ENCODE results near the gene RNASEH1.
"Not testable (repeated sequence)": the region's sequence is repeated elsewhere in the genome, so short reads cannot be mapped to it uniquely, and the experiment has no call there.

Gene RNASEH1

DNA sequence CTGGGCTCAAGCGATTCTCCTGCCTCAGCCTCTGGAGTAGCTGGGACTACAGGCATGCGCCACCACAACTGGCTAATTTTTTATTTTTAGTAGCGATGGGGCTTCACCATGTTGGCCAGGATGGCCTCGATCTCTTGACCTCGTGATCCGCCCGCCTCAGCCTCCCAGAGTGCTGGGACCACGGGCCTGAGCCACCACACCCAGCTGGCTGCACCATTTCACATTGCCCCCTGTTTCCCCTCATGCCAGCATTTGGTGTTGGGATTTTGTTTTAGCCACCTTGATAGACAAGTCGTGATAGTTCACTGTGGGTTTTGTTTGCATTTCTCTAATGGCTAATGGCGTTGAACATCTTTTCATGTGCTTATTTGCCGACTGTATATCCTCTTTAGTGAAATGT, 31.0 kb upstream of the RNASEH1 start:
- no peak for DNase-seq (ENCODE audit: low spot score)

DNA sequence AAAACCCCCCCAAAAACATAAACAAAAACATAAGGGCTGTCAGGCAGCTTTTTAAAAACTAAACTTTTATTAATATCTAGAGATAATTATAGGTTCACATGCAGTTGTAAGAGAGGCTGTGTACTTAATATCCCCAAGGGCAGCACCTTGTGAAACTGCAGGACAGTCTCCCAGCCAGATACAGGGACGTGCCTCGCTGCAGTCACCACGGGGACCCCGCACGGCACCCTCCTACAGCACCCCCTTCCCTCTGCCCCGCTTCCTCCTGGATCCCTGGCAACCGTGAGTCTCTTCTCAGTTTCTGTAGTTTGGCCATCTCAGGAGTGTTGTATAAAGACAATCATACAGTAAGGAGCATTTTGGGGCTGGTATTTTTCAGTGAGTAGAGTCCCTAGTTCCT, 30.0 kb upstream of the RNASEH1 start:
- DNase-seq (ENCODE audit: low spot score), result no peak

DNA sequence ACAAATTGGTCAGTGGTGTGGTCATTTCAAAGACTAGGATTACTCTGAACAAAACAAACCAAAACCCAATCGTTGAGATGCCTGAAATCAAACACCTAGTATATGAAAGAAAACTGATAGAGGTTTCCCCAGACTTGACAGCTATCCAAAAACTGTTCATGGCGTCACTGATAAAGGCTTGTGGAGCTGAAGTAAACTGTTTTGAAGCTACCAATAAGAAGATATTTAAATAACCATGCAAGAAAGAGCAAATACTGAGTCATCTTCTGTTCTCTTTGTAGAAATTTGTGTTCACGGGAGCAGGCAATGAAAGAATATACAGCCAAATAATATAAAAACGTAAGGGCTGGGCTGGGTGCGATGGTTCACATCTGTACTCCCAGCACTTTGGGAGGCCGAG, 29.3 kb upstream of the RNASEH1 start:
- no peak for DNase-seq (ENCODE audit: low spot score)

DNA sequence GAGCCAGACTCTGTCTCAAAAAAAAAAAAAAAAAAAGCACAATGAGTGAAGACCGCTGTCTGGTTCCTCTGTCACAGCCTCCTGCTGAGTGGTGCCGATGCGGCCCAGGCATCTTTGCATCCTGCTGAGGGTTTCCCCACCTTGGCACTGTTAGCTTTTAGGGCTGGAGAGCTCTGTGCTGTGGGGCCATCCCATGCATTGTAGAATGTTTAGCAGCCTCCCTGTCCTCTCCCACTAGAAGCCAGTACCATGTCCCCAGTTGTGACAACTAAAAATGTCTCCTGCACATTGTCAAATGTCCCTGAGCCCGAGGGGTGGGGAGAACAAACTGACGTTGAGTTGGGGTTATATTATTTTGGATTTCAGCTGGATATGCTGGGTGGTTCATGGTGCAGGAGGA, 28.9 kb upstream of the RNASEH1 start:
- DNase-seq (ENCODE audit: low spot score), result no peak

DNA sequence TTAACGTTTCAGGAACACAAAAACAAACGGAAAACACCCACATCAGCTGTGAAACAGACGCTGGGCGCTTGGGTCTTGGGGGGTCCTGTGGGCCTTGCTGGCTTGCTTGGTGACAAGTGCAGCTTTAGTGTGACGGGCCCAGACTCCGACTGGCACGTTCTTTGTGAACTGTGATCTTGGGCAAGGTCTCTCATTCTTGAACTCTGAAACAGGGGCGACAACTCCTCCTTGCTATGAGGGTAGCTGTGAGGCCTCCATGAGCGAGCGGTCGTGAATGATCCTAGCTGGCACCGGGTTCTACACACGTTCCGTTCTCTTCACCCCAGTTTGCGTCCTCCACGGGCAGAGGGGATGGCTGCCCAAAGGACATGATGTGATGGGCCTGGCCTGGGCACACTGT, 28.1 kb upstream of the RNASEH1 start:
- no peak for DNase-seq (ENCODE audit: low spot score)

DNA sequence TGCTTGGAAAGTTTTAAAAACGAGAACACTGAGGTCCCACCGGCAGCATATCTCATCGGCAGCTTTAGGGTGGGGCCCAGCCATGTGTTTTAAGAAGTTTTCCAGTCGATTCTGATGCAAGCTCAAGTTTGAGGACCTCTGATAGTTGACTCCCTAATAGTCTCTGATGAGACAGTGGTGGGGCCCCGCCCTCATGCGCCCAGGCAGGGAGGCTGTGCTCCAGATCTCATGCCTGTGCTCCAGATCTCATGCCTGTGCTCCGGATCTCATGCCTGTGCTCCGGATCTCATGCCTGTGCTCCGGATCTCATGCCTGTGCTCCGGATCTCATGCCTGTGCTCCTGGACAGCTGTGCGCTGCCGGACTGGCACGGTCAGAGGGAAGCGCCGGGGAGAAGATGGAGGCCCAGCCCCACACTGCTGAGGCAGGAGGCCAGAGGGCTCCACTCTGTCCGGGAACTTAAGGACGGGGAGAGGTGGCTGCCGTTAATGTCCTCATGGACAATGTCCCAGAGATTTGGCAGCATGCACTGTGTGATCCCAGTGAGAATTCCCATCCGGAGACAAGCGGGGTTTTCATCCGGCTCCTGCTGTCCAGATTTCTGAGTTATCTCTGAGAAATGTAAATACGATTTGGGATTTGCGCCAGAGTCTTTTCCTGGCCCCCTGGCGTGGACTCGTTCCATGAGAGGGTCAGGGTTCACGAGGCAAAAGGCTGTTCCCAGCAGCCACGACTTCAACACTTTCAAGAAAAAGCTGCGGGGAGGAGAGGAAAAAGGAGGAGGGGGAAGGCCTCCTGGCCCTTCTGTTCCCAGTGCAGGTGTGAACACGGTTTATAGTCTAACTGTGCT, 27.4 kb upstream of the RNASEH1 start:
- no peak for DNase-seq (ENCODE audit: low spot score)

DNA sequence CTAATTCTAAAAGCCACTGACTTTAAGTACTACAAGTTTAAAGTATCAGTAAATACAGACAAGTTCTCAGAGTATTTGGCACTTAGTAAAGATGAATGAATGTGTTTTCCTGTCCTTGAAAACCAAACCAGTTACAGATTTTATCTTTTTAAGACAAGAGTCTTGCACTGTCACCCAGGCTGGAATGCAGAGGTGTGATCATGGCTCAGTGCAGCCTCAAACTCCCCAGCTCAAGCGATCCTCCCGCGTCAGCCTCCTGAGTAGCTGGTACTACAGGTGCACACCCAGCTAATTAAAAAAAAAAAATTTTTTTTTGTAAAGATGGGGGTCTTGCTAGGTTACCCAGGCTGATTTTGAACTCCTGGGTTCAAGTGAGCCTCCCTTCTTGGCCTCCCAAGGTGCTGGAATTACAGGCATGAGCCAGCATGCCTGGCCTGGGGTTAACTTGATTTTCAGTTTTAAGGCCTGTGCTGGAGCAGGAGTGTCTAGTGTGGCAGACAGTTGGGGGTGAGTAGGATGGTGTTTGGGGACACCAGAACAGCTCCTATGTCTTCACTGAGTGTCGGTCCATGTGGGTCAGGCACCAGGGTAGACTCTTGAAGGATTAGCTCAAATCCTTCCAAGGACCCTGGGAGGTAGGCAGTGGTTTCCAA, 26.6 kb upstream of the RNASEH1 start:
- no peak for DNase-seq (ENCODE audit: low spot score)

DNA sequence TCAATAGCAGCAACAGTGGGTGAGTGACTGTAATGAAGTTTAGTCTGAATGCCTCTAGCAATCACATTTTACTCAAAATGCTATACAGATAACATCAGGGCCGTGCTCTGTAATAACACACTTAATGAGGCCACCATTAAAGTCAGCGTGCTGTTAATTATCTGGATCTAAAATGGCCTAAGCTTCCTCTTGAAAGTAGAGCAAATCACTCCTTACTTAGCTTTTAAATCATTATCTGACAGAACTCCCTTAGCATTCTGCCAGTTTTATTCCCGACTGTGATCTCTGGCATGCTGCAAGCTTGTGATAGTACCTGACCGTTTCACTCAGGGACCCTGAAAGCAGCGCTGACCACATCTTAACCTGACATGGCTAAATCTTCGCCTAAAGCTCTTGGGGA, 25.9 kb upstream of the RNASEH1 start:
- DNase-seq (ENCODE audit: low spot score), result no peak

DNA sequence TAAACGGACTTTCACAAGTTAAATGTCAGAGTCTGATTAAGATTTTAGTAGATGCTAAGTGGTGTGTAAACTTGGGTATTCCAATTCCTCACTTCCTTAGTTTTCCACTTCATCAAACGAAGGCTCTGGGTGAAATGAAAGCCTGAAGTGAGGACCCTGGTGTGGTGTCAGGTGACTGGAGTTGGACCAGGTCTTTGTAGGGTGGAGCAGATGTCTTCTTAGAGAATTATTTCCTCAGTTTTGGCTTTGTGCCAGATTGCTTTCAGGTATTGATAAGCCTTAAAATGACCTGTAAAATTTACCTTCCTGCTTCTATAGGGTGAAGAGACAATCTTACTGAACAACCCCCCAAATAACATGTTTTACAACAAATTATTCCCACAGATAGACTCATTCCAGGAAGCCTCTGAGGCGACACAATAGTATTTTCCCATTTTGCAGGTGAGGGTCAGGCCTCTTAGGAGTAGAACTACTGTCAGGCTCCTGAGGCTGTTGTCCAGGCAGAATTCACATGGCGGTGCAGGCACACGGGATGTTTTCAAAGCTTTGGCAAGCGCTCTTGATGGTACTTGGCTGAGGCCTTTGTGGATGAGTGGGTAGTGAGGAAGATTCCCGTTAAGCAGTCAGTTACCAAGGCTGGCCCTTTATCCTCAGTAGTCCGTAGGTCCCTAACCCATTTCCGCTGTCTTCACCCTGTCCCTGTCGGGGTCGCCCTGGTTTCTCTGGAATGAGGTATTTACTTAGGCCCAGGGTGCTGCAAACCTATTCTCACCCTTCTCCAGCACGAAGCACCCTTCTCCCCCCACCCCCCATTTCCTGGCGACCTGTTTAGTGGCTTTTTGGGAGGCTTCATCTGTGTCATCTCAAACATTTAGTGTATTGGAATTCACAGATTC, 23.5 kb upstream of the RNASEH1 start:
- DNase-seq (ENCODE audit: low spot score), result peak; percentile 32

DNA sequence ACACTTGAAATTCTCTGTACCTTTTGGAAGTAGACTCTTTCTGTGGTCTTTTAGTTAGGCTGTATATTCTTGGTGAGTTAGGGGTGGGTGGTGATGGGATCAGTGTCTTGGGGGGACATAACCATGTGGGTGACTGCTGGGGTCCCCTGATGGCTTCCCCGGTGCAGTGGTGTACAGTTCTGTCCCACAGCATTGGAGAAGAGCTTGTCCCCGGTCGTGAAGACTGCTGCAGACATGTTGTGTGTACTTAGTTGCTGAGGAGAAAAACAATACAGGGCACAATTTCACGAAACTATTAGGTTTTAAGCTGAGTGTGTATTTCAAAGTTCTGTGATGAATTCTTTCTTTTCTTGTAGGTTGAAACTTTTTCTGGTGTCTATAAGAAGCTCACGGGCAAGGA, 22.3 kb upstream of the RNASEH1 start:
- no peak for DNase-seq (ENCODE audit: low spot score)

DNA sequence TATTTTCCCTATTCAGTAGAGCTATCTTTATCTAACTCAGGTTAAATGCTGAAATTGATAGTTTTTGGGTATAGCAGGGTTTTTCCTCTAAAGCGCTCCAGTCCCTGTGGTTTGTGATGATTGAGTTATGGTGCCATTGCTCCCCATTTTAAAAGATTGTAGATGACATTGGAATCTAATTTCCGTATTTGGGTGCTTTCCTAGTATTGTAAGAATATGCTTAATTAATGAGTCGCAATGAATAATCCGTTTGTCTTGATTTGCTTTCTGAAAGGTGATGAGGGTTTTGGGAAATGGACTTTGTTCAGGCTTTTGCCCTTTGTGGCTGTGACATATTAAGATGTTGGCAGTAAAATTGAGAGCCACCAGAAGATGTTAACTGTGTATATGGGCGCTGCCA, 20.9 kb upstream of the RNASEH1 start:
- no peak for DNase-seq (ENCODE audit: low spot score)

DNA sequence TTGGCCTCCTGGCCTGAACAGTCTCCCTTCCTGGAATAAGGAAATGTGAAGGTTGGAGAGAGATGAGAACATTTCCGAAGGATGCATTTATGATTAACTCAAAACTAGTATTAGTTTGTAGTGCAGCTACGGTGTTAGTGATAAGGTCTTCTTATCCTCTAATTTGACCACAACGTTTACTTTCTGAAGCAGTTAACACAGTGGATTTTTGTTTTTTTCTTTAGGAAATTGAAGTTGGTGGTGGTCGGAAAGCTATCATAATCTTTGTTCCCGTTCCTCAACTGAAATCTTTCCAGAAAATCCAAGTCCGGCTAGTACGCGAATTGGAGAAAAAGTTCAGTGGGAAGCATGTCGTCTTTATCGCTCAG, 18.1 kb upstream of the RNASEH1 start:
- DNase-seq (ENCODE audit: low spot score), result not testable (repeated sequence)

DNA sequence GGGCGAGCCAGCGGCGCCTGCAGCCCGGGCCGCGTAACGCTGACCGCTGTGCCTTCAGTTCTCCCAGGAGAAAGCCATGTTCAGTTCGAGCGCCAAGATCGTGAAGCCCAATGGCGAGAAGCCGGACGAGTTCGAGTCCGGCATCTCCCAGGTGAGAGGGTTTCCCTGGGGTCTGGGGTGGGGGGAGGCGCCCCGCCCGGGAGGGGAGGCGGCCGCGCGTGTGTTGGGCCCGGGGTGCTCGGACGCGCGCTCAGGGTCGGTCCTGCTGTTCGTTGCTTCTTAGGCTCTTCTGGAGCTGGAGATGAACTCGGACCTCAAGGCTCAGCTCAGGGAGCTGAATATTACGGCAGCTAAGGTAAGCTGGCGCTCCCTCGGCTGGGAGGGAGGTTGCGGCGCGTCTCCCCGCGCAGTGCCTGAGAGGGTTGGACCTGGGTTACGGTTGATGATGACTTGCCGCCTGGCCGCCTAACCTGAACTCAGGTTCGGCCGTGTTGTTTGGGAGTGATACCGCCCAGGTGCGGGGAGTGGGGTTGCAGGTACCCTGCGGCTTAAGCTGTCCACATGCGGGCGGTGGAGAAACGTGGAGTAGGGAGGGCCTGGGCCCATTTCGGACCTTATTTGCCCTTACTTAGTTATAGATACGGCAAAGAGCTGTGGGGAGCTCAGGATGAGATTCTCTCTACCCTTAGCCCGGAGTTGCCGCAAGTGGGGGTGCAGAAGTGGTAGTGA, 17.6 kb upstream of the RNASEH1 start:
- peak; percentile 32 for DNase-seq (ENCODE audit: low spot score)

DNA sequence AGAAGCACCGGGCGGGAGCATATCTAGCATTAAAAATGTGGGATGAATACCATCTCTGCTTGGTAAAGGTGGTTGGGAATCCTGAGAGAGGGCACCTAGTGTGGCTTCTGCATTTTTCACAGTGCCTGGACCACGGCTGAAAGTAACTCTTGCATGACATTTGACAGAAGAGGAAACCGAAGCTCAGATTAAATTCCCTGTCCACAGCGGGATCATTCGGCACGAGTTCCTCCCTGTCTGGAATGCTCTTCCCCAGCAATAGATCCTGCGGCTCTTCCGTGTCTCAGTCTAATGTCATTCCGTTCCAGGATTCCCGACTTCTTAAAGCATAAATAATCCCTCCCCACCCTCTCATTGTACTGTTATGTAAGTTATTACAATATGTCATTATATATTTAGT, 16.0 kb upstream of the RNASEH1 start:
- no peak for DNase-seq (ENCODE audit: low spot score)

DNA sequence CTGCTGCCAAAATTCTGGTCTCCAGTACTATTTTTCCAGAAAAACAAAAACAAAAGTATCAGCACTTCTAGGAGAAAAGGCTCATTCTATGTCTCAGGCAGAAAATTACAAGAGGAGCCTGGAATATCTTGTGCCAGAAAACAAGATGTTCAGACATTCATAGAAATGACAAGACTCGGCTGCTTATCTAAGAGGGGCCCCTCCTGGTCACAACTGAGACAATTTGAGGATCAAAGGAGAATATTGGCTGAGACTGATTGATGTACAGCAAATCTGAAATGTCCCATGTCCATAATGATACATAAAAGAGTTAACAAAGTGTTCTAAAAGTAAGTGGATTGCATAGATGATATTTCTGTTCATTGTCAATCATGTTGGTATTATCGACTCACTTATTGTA, 14.5 kb upstream of the RNASEH1 start:
- DNase-seq (ENCODE audit: low spot score), result no peak

DNA sequence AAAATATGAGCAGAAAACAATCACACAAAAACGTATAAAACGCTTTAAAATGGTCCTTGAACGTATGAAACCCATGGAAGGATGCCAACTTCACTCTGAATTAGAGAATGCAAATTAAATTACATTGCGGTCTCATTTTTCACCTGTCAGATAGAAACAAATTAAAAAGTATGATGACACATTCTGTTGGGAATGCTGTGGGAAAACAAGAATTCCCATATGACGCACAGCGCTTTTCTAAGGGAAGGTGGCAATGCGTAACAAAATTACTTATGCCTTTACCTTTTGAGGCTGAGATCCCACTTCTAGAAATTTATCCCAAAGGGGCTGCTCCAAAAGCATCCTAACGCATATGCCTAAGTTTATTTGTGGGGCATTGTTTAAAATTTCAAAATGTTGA, 13.2 kb upstream of the RNASEH1 start:
- no peak for DNase-seq (ENCODE audit: low spot score)

DNA sequence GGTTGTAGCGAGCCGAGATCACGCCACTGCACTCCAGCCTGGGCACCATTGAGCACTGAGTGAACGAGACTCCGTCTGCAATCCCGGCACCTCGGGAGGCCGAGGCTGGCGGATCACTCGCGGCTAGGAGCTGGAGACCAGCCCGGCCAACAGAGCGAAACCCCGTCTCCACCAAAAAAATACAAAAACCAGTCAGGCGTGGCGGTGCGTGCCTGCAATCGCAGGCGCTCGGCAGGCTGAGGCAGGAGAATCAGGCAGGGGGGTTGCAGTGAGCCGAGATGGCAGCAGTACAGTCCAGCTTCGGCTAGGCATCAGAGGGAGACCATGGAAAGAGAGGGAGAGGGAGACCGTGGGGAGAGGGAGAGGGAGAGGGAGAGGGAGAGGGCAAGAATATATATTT, 11.5 kb upstream of the RNASEH1 start:
- DNase-seq (ENCODE audit: low spot score), result not testable (repeated sequence)

DNA sequence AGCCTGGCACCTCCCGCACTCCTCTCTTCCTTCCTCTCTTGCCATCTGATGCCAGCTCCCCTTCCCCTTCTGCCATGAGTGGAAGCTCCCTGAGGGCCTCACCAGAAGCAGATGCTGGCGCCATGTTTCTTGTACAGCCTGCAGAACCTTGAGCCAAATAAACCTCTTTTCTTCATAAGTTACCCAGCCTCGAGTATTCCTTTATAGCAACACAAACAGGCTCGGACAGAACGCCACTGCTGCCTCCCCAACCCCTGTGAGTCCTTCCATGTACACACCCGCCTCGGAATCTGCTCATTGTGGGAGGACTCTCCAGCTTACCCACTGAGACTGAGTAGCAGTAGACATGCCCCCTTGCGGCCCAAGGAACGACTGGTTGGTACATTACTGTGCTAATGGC, 8.7 kb upstream of the RNASEH1 start:
- DNase-seq (ENCODE audit: low spot score), result no peak

DNA sequence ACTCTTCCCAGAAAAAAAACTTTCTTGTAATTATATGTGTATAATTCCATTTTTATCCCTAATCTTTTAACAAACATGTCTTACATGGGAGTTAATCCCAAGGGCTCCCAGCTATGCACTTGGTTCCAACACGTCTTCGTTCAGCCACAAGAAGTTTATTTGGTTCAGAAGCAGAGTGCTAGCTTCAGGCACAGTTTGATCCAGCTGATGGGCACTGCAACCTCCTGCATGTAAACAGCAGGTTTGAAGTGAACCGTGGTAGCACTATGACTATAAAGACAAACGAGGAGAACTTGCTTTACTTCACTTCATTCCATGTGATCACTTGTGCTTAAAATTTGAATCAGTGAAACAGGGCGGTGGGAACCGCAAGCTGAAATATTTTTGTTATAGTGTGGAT, 7.0 kb upstream of the RNASEH1 start:
- DNase-seq (ENCODE audit: low spot score), result no peak

DNA sequence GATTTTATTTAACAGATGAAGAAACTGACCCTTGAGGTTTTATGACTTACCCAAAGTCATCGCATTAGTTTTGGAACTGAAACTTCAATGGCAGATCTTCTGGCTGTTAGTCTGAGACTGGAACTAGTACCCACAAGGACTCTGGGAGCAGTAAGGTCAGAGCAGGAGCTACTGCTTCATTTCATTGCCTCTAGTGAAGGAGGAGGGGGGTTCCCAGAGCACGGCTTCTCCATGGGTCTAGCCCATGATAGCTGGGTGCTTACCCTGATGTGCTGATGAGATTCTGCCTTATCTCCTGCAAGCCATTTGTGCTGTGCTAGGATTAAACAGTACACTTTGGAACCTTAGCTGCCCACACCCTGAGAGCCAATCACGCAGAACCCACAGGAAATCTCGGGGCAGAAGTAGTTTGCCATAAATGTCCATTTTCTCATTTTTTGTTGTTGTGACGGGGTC, 5.4 kb upstream of the RNASEH1 start:
- DNase-seq (ENCODE audit: low spot score), result no peak

DNA sequence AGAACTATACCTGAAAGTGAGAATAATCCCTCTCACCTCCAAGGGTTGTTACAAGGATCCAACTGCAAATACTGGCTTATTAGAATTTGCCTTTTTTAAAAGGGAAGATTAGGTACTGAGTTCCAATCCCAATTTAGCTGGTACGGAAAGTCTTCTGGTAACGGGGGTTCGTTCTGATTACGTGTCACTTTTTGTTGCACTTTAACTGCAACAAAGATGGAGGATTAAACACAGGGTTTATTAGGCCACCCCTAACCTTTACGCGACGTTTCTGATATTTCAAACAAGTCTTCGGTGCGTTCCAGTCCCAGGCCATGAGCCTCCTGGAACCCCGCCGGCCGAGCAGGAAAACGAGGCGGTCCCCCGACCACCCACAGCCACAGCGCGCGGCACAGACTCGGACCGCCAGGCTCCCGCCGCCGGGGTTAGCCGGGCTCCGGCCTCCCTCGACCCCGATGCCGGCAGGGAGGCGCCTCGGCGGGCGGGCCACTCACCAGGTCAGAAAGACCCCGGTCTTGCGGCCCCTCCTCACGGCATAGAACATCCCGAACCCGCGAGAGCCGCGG, 411 bp downstream of the RNASEH1 start:
- DNase-seq (ENCODE audit: low spot score), result peak; percentile 44

DNA sequence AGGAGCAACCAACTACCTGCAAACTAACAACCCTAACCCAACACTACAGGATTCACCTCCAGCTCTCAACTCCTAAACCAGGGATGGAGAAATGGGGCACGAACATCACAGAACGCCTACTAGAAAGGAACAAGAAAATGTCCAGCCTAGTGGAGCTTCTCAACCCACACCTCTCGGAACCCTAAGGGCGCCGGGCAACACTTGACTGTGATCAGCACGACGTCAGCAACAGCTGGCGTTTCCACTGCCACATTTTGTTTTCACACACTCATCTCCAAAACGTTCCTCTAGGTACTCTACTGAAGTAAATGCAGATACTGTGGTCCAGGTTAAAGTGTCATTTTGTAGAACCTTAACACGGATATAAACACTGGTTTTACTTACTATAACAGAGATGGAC, 4.2 kb downstream of the RNASEH1 start:
- no peak for DNase-seq (ENCODE audit: low spot score)

Data from NAMALWA (cell line).